Transverse colon (tissue), 4 donors: Measurements from ENCODE around the gene BLNK. TPM values are rescaled to one million over a fixed set of nuclear protein-coding genes. Genes with fewer than 3 reads are reported as not detected.

Experiments
- DNase-seq: peaks from one replicate; pipeline ENCODE4 v3.0.0-alpha.2; 2019
- H3K27ac ChIP-seq, 4 donors: fragments of 200-600 bp; sonication (generic); 2 replicates each; pipeline ENCODE4 v1.5.1; 2016 to 2018; ENCODE audit warnings: inconsistent platforms in 4 of 4
- H3K27me3 ChIP-seq: fragments of 200-600 bp; sonication (generic); 2 replicates; pipeline ENCODE4 v1.5.1; 2017; ENCODE audit warnings: inconsistent platforms
- H3K36me3 ChIP-seq, 4 donors: fragments of 200-600 bp; sonication (generic); 2 replicates each; pipeline ENCODE4 v1.5.1; 2017 to 2019; ENCODE audit warnings: inconsistent platforms in 4 of 4
- H3K4me1 ChIP-seq, 4 donors: fragments of 200-600 bp; sonication (generic); 2 replicates each; pipeline ENCODE4 v1.5.1; 2017 to 2020; ENCODE audit warnings: inconsistent platforms in 4 of 4
- H3K4me3 ChIP-seq, 4 donors: fragments of 200-600 bp; sonication (generic); 1 replicate in 1 of 4; 2 replicates in 3 of 4; pipeline versions ENCODE4 v1.5.1 to v1.6.1; 2017 to 2019; ENCODE audit warnings: inconsistent platforms in 4 of 4
- H3K9me3 ChIP-seq, 2 donors: fragments of 200-600 bp; sonication (generic); 2 replicates each; pipeline ENCODE4 v1.5.1; 2017 to 2019; ENCODE audit warnings: inconsistent platforms in 2 of 2
- CTCF ChIP-seq, 5 experiments: fragments of 200-600 bp in 3 of 5; fragments of 450-650 bp in 2 of 5; sonication (generic) in 3 of 5; IDR thresholded peaks; 1 replicate in 2 of 5; 2 replicates in 3 of 5; pipeline ENCODE4 v1.5.1; 2016 to 2017; ENCODE audit warnings: antibody characterized with exemption in 5 of 5, inconsistent platforms in 3 of 5, mild to moderate bottlenecking in 2 of 5, moderate library complexity in 1 of 5
- EP300 ChIP-seq: sonication (generic); formaldehyde crosslinking; IDR thresholded peaks from one replicate; pipeline ENCODE4 v1.6.1; 2017; ENCODE audit warnings: antibody characterized with exemption, low read depth
- POLR2A ChIP-seq: fragments of 450-650 bp; IDR thresholded peaks from one replicate; pipeline ENCODE4 v1.6.1; 2016; ENCODE audit warnings: antibody characterized with exemption, mild to moderate bottlenecking, moderate library complexity
- POLR2AphosphoS5 ChIP-seq, 3 donors: sonication (generic); formaldehyde crosslinking; IDR thresholded peaks; one replicate each; pipeline ENCODE4 v1.6.1; 2016; ENCODE audit warnings: antibody characterized with exemption in 3 of 3
- WGBS, 2 donors: methylation state at CpG; one replicate each; pipeline ENCODE4 v1.1.5; 2018; ENCODE audit warnings: low coverage in 1 of 2; 5-methylcytosine and 5-hydroxymethylcytosine counted together
- in situ Hi-C, 4 donors: fragments of 200-750 bp; cut with MboI; loops; one replicate each; pipeline versions ENCODE4 v1.15.0 to v1.15.1; 2017; ENCODE audit warnings: low sequenced_read_pairs in 3 of 4, low pct_ligation_motif_present in 1 of 4, low pct_unique_long_range_greater_than_20kb in 1 of 4
- intact Hi-C: fragments of 100-400 bp; cut with DNase I; formaldehyde crosslinking; loops from one replicate; pipeline ENCODE4 v1.15.1; 2023; ENCODE audit warnings: low total_unique reads
- total RNA-seq, 4 donors: library from RNA; depleted of rRNA; stranded (reverse); fragments of >200 nt; gene quantifications; one replicate each; pipeline ENCODE4 v1.1.0, GENCODE V29; 2016

The BLNK gene
- total RNA-seq, 4 donors from 2014 or later = 5.6 to 21.8 (median 12.0) TPM

- no peak for DNase-seq
- Histone ChIP-seq H3K4me3 (no peak overlapping the region), H3K4me1 (peaks cover 0 to 5% (median 2%) of the 10 kb centered on the region in 4 donors), H3K9me3 (no peaks in the 10 kb centered on the region), H3K27ac (no peak overlapping the region), H3K36me3 (no peaks in the 10 kb centered on the region), H3K27me3 (no peaks in the 10 kb centered on the region)
- no peak for TF ChIP-seq EP300
- TF ChIP-seq POLR2A = no peak
- no peak for TF ChIP-seq POLR2AphosphoS5 (IDR thresholded peaks at IDR 0.05)
- TF ChIP-seq CTCF (IDR thresholded peaks at IDR 0.05) = no peak
- intact Hi-C loops (loop anchor here (5.0 kb wide), 1 partner anchor 58 kb away; no protein-coding TSS in a partner anchor), in situ Hi-C loops (loop anchor here in 1 of 4 donors (5.0 kb wide), 1 partner anchor 48 kb away; no protein-coding TSS in a partner anchor)
- 20 to 61% methylated on average over 1 to 2 of the region's 2 CpGs for WGBS, 2 donors
Measured at GRCh38 chr10:96233959-96234358, 37.4 kb downstream of the BLNK start.

- intact Hi-C loops = loop anchor here (5.0 kb wide), 1 partner anchor 62 kb away; no protein-coding TSS in a partner anchor
- H3K4me3 ChIP-seq = no peak overlapping the region
- no peaks in the 10 kb centered on the region for H3K27me3 ChIP-seq
- 88 to 100% methylated on average over 2 to 6 of the region's 6 CpGs for WGBS, 2 donors
- no peak overlapping the region for H3K27ac ChIP-seq
- TF ChIP-seq POLR2AphosphoS5 (IDR thresholded peaks at IDR 0.05) = no peak
- TF ChIP-seq POLR2A = no peak
- no peak for TF ChIP-seq EP300
- no peak for TF ChIP-seq CTCF (IDR thresholded peaks at IDR 0.05)
- in situ Hi-C loops = loop anchor here in 1 of 4 donors (5.0 kb wide), 1 partner anchor 52 kb away; no protein-coding TSS in a partner anchor
- no peak for DNase-seq
- no peaks in the 10 kb centered on the region for H3K36me3 ChIP-seq
- H3K4me1 ChIP-seq = peaks cover 0 to 14% (median 6%) of the 10 kb centered on the region in 4 donors
- no peaks in the 10 kb centered on the region for H3K9me3 ChIP-seq
Measured at GRCh38 chr10:96230527-96230926, 40.8 kb downstream of the BLNK start.

GRCh38 chr10:96229568-96230030, 41.8 kb downstream of the BLNK start:
- H3K27ac ChIP-seq = peak overlapping the region in 3 of 4 donors; percentile 53 to 70 (median 57)
- intact Hi-C loops (loop anchor here (5.0 kb wide), 1 partner anchor 63 kb away; no protein-coding TSS in a partner anchor), in situ Hi-C loops (loop anchor here in 3 of 4 donors (5.0 to 10.0 kb wide), 3 partner anchors 53 to 68 kb away; no protein-coding TSS in a partner anchor)
- 2% methylated on average over 7 of the region's 7 CpGs; no CpG with 5 or more reads in 1 of the 2 donors for WGBS, 2 donors
- H3K9me3 ChIP-seq = no peaks in the 10 kb centered on the region
- DNase-seq = peak; percentile 86
- H3K36me3 ChIP-seq = no peaks in the 10 kb centered on the region
- H3K4me3 ChIP-seq = no peak overlapping the region
- no peaks in the 10 kb centered on the region for H3K27me3 ChIP-seq
- TF ChIP-seq EP300 = no peak
- TF ChIP-seq CTCF (IDR thresholded peaks at IDR 0.05) = peak; percentile 78 to 100 (median 83)
- peaks cover 0 to 14% (median 6%) of the 10 kb centered on the region in 4 donors for H3K4me1 ChIP-seq

GRCh38 chr10:96228408-96228994, 42.9 kb downstream of the BLNK start:
- no peaks in the 10 kb centered on the region for H3K9me3 ChIP-seq
- TF ChIP-seq CTCF (IDR thresholded peaks at IDR 0.05) = peak in 1 of 5 experiments; percentile 8
- no peak for TF ChIP-seq EP300
- peak in 2 of 3 donors; percentile 57 to 66 for TF ChIP-seq POLR2AphosphoS5 (IDR thresholded peaks at IDR 0.05)
- no peak for TF ChIP-seq POLR2A
- no peak overlapping the region for H3K4me3 ChIP-seq
- peak; percentile 37 for DNase-seq
- no peaks in the 10 kb centered on the region for H3K27me3 ChIP-seq
- in situ Hi-C loops (loop anchor here in 2 of 4 donors (5.0 to 10.0 kb wide), 2 partner anchors 66 to 69 kb away; no protein-coding TSS in a partner anchor), intact Hi-C loops (no loop called here)
- H3K4me1 ChIP-seq = peaks cover 0 to 14% (median 6%) of the 10 kb centered on the region in 4 donors
- no peaks in the 10 kb centered on the region for H3K36me3 ChIP-seq
- H3K27ac ChIP-seq = peak overlapping the region; percentile 53 to 70 (median 63)
- 41 to 68% methylated on average over 5 to 9 of the region's 9 CpGs for WGBS, 2 donors
